ENCODE results near the gene TBX15. TPM values are rescaled to one million over a fixed set of nuclear protein-coding genes. Genes with fewer than 3 reads are reported as not detected.

TBX15 gene
- total RNA-seq, 1 donor = 0.63 TPM

GRCh38 chr1:118981436-118981835 lies 6.7 kb downstream of the TBX15 start:
- DNase-seq (ENCODE audit: low read depth) = no peak
- H3K4me3 ChIP-seq (ENCODE audit: low read depth, low read length) = no peak overlapping the region
- TF ChIP-seq, protein P1, sequence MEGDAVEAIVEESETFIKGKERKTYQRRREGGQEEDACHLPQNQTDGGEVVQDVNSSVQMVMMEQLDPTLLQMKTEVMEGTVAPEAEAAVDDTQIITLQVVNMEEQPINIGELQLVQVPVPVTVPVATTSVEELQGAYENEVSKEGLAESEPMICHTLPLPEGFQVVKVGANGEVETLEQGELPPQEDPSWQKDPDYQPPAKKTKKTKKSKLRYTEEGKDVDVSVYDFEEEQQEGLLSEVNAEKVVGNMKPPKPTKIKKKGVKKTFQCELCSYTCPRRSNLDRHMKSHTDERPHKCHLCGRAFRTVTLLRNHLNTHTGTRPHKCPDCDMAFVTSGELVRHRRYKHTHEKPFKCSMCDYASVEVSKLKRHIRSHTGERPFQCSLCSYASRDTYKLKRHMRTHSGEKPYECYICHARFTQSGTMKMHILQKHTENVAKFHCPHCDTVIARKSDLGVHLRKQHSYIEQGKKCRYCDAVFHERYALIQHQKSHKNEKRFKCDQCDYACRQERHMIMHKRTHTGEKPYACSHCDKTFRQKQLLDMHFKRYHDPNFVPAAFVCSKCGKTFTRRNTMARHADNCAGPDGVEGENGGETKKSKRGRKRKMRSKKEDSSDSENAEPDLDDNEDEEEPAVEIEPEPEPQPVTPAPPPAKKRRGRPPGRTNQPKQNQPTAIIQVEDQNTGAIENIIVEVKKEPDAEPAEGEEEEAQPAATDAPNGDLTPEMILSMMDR (IDR thresholded peaks at IDR 0.05; ENCODE audit: insufficient read depth, low read length) = no peak

- no peak for DNase-seq (ENCODE audit: low read depth)
- TF ChIP-seq, protein P1 (IDR thresholded peaks at IDR 0.05; ENCODE audit: insufficient read depth, low read length) = no peak
- no peak overlapping the region for H3K4me3 ChIP-seq (ENCODE audit: low read depth, low read length)
These were observed 8.2 kb downstream of the TBX15 start for GRCh38 chr1:118979754-118980575.

DNA sequence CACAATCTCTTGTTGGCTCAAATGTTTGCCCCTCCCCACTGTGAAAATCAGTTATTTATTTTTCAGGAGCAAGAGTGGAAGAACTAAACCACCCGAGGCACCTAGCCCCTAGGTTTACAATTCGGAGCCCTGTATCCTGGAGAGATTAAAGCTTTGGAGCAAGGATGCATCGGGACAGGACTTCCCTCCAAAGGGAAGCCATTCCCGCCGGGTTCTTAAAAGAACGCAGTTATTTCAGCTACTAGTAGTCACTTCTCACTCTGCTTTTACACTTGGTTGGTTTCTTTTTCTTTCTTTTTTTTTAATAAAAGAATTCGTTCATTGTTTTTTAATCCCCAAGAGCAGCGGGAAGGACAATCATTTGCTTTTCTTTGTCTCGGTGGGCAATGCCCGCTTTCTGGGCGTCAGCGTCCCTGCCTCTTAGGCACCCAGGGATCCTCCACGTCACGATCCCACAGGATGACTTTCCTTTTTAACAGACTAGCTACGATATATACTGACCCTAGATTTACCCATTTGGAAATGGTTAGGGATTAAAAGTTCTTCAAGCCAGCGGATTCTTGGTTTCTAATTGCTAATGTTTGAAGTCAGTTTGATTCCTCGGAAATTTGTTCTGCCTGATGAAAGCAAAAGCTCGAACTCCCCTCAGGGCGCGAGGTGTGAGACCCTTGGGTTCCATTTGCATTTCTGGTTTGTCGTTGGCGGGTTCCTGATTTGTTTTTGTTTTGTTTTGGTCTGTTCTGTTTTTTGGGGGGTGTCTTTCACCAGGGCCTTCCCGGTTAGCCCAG lies 9.0 kb downstream of the TBX15 start:
- no peak overlapping the region for H3K4me3 ChIP-seq (ENCODE audit: low read depth, low read length)
- TF ChIP-seq, protein P1 (IDR thresholded peaks at IDR 0.05; ENCODE audit: insufficient read depth, low read length) = no peak
- DNase-seq (ENCODE audit: low read depth) = no peak

DNA sequence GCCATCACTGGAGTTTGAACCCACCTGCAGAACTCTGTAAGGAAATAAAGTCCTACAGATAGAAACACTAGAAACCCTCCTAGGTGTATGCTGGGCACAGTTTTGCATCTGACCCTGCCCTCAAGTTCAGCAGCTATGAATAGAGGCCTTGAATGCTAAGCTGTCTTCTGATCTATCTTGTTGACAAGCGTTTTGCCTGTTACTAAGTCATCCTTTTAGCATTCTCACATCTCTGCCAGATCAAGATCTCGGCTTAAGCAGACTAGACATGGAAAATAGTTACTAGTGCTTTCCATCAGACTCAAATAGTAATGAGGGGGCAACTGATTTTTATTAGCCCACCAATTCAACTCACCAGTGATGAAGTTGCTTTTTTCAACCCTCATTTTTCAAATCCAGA lies 10.5 kb downstream of the TBX15 start:
- DNase-seq (ENCODE audit: low read depth) = no peak
- TF ChIP-seq, protein P1 (IDR thresholded peaks at IDR 0.05; ENCODE audit: insufficient read depth, low read length) = no peak
- H3K4me3 ChIP-seq (ENCODE audit: low read depth, low read length) = no peak overlapping the region

- TF ChIP-seq, protein P1 (IDR thresholded peaks at IDR 0.05; ENCODE audit: insufficient read depth, low read length) = no peak
- H3K4me3 ChIP-seq (ENCODE audit: low read depth, low read length) = no peak overlapping the region
These were observed 13.5 kb downstream of the TBX15 start for GRCh38 chr1:118974661-118975060.

DNA sequence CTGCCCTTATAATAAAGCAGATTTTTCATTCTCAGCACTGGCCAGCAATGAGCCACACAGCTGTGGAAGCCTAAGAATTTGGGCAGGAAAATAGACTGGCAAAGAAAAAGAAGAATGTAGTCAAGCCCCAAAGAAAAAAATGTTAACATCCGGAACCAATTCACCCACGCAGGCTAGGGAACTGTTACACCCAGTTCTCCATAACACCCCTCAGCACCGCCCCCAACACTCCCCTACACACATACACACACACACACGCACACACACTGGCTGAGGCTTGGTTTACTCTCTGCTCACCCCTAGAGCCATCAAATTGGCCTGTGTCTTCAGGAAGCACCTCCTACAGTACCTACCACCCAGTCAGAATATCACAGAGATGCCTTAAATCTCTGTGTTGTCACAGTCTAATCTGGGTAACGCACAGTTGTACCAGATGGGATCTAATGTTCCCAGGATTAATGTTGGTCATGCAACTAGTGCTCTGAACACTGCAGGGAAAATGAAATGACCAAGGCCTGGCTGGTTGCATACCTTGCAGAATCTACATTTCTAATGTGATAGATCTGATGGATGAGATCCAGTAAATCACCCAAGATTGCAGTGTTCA lies 14.5 kb downstream of the TBX15 start:
- DNase-seq (ENCODE audit: low read depth) = no peak
- no peak overlapping the region for H3K4me3 ChIP-seq (ENCODE audit: low read depth, low read length)
- TF ChIP-seq, protein P1 (IDR thresholded peaks at IDR 0.05; ENCODE audit: insufficient read depth, low read length) = no peak

More at GRCh38 chr1:118974661-118975060, 13.5 kb downstream of the TBX15 start:
- no peak for DNase-seq (ENCODE audit: low read depth)

Measured in fibroblast of the aortic adventitia (primary cell).